HFFc6 (cell line): ENCODE data around the gene FERMT3. TPM values are rescaled to one million over a fixed set of nuclear protein-coding genes. Genes with fewer than 3 reads are reported as not detected.
"Not testable (repeated sequence)": the region's sequence is repeated elsewhere in the genome, so short reads cannot be mapped to it uniquely, and the experiment has no call there.

Experiments
- DNase-seq: peaks from one replicate; pipeline ENCODE4 v3.0.0-alpha.2; 2018
- H3K27ac Mint-ChIP-seq: 2 replicates; pipeline ENCODE4 v1.8.0; 2020; ENCODE audit warnings: mild to moderate bottlenecking, mixed read lengths
- H3K27me3 Mint-ChIP-seq: 2 replicates; pipeline ENCODE4 v1.8.0; 2021; ENCODE audit warnings: mild to moderate bottlenecking, moderate library complexity, mixed read lengths; ENCODE audit not compliant: insufficient read depth
- H3K36me3 Mint-ChIP-seq: 2 replicates; pipeline ENCODE4 v1.8.0; 2021; ENCODE audit warnings: low read depth, mixed read lengths
- H3K4me1 Mint-ChIP-seq: 2 replicates; pipeline ENCODE4 v1.8.0; 2020; ENCODE audit warnings: low read depth, mixed read lengths
- H3K4me3 Mint-ChIP-seq: 2 replicates; pipeline ENCODE4 v1.8.0; 2020; ENCODE audit warnings: mild to moderate bottlenecking, moderate library complexity, mixed read lengths
- H3K9me3 Mint-ChIP-seq: 2 replicates; pipeline ENCODE4 v1.8.0; 2020; ENCODE audit warnings: mild to moderate bottlenecking, mixed read lengths
- total RNA-seq, 6 experiments: library from RNA; stranded (reverse); fragmentation: NEBNext Ultra II Directional; extraction: Animal tissue kit (Norgen Biotek cat#: 25700); gene quantifications; 2 replicates in 1 of 6; 3 replicates in 5 of 6; pipeline ENCODE4 v1.2.3, GENCODE V29; 2021
- TF ChIP-seq, protein P1 (sequence below): fragments of 200-600 bp; sonication (generic); IDR thresholded peaks from 2 replicates; pipeline ENCODE4 v1.5.0; 2021; ENCODE audit warnings: antibody characterized with exemption, mild to moderate bottlenecking

Gene FERMT3
- total RNA-seq, 6 experiments from 2014 or later = 1.2 to 2.8 (median 1.7) TPM

DNA sequence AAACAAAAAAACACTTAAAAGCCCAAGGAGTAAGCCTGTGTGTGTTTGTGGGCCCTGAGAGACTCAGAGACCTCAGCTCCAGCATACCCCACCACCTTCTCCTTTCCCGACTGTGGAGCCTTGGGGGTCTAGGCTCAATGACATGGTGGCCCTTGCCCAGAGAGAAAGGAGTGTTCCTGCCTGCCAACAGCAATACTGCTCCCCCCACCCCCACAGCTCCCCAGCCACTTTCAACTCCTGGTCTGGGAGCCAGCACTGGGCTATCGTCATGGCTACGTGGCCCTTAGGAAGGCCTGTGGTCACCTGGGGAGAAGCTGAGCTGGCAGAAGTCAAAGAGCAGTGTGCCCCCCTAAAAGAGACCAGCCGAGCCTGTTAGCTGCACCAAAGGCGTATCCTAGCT, 37.6 kb downstream of the FERMT3 start:
- no peaks in the 10 kb centered on the region for H3K9me3 Mint-ChIP-seq
- no peak for DNase-seq
- H3K27me3 Mint-ChIP-seq = peaks cover 4% of the 10 kb centered on the region
- peak overlapping the region; percentile 70 for H3K27ac Mint-ChIP-seq
- H3K4me3 Mint-ChIP-seq = peak overlapping the region; percentile 90
- TF ChIP-seq, protein P1, sequence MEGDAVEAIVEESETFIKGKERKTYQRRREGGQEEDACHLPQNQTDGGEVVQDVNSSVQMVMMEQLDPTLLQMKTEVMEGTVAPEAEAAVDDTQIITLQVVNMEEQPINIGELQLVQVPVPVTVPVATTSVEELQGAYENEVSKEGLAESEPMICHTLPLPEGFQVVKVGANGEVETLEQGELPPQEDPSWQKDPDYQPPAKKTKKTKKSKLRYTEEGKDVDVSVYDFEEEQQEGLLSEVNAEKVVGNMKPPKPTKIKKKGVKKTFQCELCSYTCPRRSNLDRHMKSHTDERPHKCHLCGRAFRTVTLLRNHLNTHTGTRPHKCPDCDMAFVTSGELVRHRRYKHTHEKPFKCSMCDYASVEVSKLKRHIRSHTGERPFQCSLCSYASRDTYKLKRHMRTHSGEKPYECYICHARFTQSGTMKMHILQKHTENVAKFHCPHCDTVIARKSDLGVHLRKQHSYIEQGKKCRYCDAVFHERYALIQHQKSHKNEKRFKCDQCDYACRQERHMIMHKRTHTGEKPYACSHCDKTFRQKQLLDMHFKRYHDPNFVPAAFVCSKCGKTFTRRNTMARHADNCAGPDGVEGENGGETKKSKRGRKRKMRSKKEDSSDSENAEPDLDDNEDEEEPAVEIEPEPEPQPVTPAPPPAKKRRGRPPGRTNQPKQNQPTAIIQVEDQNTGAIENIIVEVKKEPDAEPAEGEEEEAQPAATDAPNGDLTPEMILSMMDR = no peak
- peaks cover 16% of the 10 kb centered on the region for H3K36me3 Mint-ChIP-seq
- peaks cover 38% of the 10 kb centered on the region for H3K4me1 Mint-ChIP-seq

DNA sequence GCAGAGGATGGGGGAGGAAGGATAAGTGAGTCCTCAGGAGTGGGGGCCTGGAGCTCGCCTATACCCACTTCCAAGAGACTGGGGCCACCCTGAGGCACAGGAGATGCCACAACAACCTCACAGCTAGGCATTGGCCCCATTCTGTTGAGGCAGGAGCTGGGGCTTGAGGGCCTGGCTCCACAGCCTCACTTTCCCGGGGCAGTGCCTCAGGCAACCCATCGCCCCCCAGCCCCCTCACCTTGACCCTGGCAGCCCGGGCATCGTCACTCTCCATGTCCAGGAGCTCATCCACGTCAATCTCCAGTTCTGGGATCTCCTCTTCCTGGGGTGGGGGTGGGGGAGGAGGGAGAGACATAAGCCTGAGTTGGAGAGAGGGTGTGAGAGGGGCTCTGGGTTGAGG, 38.4 kb downstream of the FERMT3 start:
- Mint-ChIP-seq H3K27ac (peak overlapping the region; percentile 95), H3K36me3 (peaks cover 16% of the 10 kb centered on the region), H3K9me3 (no peaks in the 10 kb centered on the region), H3K4me1 (peaks cover 36% of the 10 kb centered on the region), H3K4me3 (peak overlapping the region; percentile 95), H3K27me3 (peaks cover 4% of the 10 kb centered on the region)
- DNase-seq = no peak
- TF ChIP-seq, protein P1 = no peak

DNA sequence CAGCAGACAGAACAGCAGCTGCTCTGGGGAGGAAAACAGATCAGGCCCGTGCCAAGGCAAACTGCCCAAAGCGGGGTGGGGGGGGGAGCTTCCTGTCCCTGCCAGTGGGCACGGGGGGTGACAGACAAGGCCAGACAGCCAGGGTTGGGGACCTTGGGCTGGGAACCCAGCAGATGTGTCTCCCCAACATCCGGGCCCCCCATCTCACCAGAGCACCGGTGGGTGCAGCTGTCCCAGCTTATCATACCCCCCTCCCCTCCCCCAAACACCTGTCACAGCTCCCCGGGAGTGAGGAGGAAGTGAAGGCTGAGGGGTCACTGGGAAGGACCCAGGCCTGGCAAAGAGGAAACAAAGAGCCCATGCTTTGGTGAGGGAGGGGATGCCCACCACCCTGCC, 38.9 kb downstream of the FERMT3 start:
- DNase-seq = no peak
- H3K36me3 Mint-ChIP-seq = peaks cover 16% of the 10 kb centered on the region
- H3K27ac Mint-ChIP-seq = peak overlapping the region; percentile 95
- H3K4me1 Mint-ChIP-seq = peaks cover 32% of the 10 kb centered on the region
- no peaks in the 10 kb centered on the region for H3K9me3 Mint-ChIP-seq
- peak overlapping the region; percentile 95 for H3K4me3 Mint-ChIP-seq
- TF ChIP-seq, protein P1 = no peak
- peaks cover 4% of the 10 kb centered on the region for H3K27me3 Mint-ChIP-seq

DNA sequence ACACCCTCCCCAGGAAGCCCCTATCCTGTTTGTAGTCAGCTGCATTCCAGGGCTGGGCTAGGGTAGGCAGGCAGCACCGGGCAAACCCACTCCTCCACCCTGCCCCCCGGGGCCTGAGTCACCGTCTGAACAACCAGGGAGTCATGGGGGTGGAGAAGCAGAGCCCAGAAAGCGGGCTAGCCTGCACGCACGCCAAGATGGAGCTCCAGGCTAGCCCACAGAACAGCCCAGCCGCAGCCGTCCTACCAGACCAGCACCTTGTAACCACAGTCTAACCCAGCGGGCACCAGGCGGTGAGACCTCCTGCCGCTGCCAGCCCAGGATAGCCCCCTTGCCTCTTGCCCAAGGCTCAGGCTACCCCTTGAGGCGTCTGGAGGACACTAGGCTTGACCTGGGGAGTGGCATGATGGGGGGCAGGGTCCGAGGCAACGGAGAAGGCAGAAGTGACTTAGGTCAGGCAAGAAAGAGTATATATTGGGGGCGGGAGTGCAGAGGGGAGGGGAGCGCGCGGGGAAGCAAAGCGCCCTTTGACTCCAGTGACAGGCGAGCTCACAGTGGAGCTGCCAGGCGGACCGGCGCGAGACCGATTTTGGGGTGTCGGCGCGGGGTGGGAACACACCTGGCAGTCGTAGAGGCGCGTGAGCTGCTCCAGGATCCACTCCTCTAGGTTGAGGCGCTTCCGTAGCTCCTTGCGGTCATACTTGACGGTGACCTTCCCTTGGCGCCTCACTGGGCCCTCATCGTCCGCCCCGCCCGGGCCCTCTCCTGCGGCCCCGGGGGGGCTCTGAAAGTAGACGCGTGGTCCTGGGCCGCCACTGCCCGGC, 39.5 kb downstream of the FERMT3 start:
- peak; percentile 88 for DNase-seq
- Mint-ChIP-seq H3K4me1 (peaks cover 29% of the 10 kb centered on the region), H3K27me3 (peaks cover 4% of the 10 kb centered on the region), H3K9me3 (no peaks in the 10 kb centered on the region), H3K36me3 (peaks cover 16% of the 10 kb centered on the region), H3K27ac (peak overlapping the region; percentile 95), H3K4me3 (peak overlapping the region; percentile 95)
- TF ChIP-seq, protein P1 = no peak

DNA sequence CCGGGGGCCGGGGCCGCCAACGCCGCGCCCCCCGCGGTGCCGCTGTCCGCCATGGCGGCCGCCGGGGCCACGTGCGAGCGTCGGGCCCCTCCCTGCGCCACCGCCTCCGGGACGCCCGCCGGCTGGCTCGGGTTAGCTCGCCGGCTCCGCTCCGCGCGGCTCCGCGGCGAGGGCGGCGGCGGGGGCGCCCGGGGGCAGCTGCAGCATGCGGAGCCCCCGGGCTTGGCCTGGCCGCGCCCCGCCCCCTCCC, 40.0 kb downstream of the FERMT3 start:
- not testable (repeated sequence) for H3K27me3 Mint-ChIP-seq

DNA sequence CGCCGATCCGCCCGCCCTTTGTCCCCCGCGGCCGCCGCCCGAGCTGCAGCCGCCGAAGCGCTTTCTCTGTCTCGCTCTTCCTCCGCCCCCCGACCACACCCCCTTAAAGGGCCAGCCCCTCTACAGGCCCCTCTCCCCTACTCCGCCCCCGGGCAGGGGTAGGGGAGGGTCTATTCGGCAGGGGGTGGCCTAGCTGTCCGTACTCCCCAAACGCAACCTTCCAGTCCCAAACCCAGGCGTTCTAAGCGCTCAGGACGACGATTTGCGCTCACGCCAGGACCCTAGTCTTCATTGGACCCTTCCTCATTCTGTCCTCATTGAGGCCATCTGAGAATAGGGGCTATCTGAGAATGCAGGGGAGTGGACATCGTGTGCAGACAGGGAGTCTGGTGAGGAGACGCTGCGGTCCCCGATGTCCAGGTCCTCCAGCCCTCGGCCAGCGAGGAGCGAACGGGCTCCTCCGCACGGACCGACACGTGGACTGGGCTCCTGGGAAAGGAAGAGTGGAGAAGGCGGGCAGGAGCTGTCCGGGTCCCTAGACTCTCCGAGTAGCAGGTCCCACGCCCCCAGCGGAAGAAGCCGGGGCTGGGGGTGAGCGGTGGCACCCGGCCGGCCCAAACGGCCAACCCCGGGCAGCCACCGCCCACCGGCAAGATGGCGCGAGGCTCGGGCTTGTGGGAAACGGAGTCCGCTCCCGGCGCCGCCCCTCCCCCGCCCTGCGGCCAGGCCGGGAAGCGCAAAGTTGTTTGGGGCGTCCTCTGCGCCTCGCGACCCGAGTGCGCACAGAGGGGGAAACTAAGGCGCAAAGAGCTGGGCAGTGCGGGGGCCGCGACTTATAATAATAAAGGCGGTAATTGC, 40.6 kb downstream of the FERMT3 start, which contains the start of gene PPP1R14B:
PPP1R14B (minus strand) TSS at position 73 of the 858 bp plus-strand sequence. CDS start 270 bp downstream, outside the sequence.
- peak within 1 kb of the TSS; percentile 95 for H3K27ac Mint-ChIP-seq
- no peaks in the 10 kb centered on the region for H3K9me3 Mint-ChIP-seq
- peaks cover 29% of the 10 kb centered on the region for H3K4me1 Mint-ChIP-seq
- peaks cover 16% of the 10 kb centered on the region for H3K36me3 Mint-ChIP-seq
- peak within 1 kb of the TSS; percentile 95 for H3K4me3 Mint-ChIP-seq
- peak; percentile 90 for DNase-seq
- TF ChIP-seq, protein P1 = peak; percentile 54
- peaks cover 4% of the 10 kb centered on the region for H3K27me3 Mint-ChIP-seq

More for the DNA sequence above, 40.0 kb downstream of the FERMT3 start:
- not testable (repeated sequence) for H3K9me3 Mint-ChIP-seq, DNase-seq, H3K27ac Mint-ChIP-seq
- Mint-ChIP-seq H3K4me1 (peaks cover 29% of the 10 kb centered on the region), H3K4me3 (peak overlapping the region; percentile 89), H3K36me3 (peaks cover 16% of the 10 kb centered on the region)
